GM21825 (cell line): Measurements from ENCODE around the gene TM4SF1.

Experiments
- ATAC-seq: cut with Tn5 transposase; IDR thresholded peaks from one replicate; pipeline ENCODE4 v1.9.1; 2021; ENCODE audit warnings: mild to moderate bottlenecking, moderate library complexity; ENCODE audit not compliant: unreplicated experiment

The TM4SF1 gene

GRCh38 chr3:149375501-149376196 lies 1.8 kb downstream of the TM4SF1 start:
- ATAC-seq: no peak

DNA sequence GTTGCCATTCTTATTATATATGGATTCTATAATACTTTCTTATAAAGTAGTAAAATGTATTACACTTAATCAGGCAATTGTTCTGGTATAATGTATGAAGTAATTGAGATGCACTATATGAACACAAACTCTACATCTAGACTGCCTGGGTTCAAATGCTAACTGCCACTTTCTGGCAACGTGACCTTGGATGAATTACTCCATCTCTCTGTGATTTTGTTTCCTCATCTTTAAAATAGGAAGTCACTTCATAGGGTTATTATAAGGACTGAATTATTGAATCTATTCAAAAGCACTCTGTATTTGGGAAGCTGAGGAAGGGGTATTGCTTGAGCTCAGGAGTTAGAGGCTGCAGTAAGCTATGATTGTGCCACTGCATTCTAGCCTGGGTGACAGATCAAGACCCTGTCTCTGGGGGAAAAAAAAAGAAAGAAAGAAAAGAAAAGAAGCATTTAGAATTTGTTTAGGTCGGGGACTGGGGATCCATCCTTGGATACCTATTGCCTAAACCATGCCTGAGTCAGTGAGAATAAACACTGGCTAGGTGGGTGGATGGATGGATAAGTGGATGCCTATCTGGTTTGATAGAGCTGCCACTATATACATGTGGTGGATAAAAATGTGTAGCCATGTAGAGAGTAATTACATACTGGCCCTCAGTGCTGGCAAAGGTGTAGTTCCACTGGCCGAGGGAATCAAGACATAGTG lies 2.5 kb downstream of the TM4SF1 start:
- ATAC-seq: no peak

GRCh38 chr3:149374391-149374790 lies 3.1 kb downstream of the TM4SF1 start:
- ATAC-seq: no peak

DNA sequence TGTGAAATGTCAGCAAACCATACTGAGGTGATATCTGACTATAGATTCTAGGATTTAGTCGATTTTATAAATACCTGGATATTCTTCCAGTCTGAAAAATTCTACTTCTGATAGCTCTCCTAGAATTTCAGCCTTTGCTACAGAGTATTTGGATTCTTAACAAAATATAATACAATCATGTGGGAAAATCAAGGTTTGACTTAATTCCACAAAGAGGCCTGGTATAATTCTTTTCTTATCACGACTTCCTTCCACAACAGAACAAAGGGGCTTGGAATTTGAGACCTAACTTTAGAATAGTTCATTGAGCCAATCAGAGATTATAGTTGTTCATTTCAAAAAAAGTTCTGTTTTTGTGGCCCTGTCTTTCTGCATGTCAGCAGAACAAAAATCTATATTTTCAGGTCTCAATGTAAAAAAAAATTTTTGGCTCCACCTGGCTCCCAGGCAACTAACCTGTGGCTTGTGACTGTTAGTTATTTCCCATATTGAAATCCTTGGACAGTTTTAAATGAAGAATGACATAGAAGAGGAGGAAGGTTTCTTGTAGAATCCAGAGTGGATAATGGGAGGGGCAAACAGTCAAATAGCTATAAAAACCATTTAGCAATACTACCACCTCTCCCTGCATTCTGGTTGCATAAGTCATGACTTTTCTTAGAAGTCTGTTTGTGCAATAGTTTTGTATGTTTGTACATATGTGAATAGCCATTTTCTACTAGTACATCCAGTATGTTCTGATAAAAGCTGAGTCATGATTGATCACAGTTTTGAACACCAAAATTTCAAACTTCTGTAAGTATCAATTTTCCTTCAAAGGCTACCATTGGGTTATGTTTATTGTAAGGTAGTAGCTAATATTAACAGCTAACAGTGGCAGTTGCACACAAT lies 4.0 kb downstream of the TM4SF1 start:
- ATAC-seq: no peak

GRCh38 chr3:149371723-149372114 lies 5.7 kb downstream of the TM4SF1 start:
- no peak for ATAC-seq

DNA sequence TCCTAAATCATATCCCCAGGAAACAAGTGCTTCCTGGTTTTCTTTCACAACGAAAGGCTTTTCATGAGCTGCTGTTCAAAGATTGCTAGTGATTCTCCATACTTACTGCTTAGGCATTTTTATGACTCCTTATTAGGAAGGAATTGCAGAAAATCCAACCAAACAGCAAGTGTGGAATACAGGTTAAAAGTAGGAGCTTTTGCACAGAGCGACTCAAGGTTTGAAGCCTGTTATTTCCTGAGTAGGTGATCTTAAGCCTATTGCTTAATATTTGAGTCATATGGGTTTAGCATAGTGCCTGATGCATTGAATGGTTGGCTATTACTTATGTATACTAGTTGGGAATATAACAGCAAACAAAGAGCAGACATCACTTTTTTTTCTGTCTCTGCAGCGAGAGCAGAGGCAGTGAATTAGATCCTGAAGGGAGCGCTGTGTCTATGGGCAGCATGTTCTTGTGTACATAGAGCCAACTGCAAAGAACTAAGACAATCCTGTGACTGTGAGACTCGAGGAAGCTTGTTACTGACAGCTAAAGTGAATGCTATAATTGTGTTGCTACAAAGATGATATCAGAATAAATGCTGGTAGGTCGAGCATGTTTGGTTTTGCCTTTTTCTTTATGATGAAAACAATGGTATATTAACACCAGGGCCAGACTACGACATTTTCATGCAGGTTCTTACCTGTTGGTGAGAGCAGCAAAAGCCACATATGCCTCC lies 6.3 kb downstream of the TM4SF1 start:
- ATAC-seq: no peak

DNA sequence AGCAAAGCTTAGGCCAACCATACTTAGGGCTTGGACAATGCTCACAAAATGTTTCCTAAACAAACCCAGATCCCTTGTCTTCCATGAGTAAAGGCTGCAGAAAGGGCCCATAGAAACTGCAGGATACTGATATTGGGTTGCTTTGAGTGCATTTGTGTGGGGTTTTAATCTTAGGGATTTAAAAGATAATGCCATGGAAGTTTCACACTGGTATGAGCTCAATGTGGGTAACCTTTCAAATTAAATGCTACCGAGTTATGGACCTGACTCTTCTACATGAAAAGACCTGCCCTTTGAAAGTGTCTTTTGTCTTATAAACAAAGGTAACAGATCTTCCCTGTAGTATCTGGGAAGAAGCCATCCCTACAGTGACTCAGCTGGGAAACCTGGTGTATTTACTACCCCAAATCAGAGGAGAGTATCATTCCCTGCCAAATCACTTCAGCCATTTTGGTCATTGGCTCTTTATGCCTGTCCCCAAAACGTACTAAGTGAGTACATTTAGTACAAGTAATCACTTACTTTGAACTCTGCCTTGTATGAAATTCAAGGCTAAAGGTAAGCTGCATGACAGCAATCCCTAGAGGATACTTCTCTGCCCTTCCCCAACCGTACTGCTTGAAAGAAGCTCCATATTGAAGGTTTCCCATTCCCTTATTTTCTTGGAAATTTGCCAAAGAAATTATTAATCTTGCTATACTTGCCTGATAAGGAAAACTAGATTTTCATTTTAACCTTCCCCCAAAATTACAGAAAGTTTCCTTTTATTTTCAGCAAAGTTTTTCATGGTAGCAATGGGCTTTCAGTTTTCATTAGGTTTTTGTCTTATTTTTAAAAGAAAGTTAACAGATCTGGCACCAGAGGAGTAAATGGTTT lies 7.2 kb downstream of the TM4SF1 start:
- ATAC-seq: no peak

DNA sequence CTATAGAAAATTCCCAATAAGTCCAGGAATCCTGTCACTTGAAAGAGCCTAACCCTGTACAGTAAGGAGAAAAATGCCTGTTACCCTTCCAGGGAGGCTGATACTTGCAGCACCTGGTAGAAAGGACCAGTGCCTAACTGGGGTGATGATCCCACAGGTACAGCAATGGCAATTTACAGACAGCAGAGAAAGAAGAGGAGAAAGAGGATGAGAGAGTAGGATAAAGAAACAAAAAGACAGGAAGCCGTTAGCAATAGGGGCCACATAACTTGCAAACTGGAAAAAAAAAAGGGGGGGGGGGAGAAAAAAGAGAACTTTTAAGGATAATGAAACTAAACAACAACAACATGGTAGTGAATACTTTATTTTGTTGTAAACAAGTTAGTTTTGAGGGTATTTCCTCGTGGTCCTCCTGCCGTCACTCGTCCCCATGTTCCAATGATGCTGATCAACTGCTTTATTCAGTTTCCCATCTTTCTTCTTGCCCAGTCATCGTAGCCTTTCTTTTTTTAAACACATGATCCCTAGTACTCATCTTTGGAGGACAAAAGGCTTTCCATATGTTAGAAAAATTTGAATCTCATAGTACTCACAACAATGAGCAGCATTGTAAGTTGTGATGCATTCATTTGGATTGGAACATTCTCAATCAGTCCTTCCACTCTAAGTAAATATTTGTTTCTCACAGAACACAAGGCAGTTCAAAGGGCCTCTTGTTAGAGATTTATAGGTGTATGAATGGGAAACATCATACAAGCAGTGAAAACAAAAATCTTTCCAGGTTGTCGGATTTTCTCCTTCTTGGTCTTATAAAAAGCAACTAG lies 8.6 kb downstream of the TM4SF1 start:
- no peak for ATAC-seq

- no peak for ATAC-seq
Measured at GRCh38 chr3:149368201-149368673, 9.2 kb downstream of the TM4SF1 start.

GRCh38 chr3:149366941-149367840 lies 10.3 kb downstream of the TM4SF1 start:
- no peak for ATAC-seq

DNA sequence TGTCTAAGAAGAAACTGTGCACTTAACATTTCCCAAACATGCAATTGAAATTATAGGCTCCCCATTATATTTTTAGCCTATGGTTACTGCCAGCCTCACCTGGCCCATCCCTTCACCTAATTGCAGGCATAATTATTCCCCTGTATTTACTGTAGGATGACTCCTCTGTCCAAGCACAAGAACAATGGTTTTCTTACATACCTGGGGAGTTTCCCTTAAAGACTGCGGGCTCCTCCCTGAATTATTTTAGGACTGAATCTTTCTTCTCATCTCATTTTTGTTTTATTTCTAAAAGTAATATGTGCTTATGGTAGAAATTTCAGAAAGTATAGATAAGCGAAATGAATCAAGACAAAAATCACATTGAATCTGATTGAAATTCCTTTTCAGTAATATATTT lies 11.4 kb downstream of the TM4SF1 start:
- no peak for ATAC-seq

DNA sequence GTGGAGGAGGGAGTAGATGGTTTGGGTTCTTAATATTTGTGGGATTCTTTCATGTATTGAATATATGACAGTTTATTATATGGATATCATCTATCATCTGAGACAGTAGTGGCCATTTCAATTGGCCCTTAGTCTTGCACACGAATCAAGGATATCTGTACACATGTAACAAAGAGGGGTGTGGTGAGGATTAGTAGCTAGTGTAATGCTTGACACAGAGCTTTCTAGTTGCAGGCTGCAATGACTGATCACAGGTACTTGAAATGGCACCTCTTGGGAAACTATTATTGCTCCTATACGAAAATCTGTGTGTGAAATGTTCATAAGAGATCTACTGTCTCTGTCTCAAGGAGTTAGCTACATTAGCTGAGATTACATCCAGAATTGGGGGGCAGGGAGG lies 12.8 kb downstream of the TM4SF1 start:
- ATAC-seq: no peak

GRCh38 chr3:149363053-149363452 lies 14.4 kb downstream of the TM4SF1 start:
- ATAC-seq: no peak

DNA sequence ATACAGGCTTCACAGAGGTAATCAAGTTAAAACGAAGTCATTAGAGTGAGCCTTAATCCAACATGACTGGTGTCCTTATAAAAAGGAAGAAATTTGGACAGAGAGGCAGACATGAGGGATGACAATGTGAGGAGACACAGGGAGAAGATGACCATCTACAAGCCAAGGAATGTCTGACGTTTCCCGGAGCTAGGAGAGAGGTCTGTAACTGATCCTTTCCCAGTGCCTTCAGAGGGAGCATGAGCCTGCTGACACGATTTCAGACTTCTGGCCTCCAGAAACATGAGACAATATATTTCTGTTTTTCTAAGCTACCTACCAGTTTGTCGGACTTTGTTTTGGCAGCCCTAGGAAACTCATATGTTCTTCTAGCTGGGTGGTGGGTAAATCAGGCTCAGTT lies 15.1 kb downstream of the TM4SF1 start:
- ATAC-seq: no peak

DNA sequence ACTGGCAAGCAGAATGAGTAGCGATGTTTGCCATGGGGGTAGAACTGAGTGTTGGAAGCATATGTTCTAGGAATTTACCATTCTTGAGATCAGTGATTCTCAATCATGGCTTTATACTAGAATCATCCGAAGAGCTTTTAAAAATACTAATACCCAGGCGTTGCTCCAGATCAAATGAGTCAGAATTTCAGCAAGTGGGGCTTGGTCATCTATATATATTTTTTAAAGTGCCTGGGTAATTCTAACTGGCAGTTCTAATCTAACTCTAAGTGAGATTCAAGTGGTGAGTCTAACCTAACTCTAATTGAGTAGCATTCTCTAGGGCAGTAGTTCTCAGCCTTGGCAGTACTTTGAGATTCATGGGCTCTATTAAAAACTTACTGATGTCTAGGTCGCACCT lies 20.8 kb downstream of the TM4SF1 start:
- no peak for ATAC-seq

- no peak for ATAC-seq
Measured at GRCh38 chr3:149356044-149356592, 21.3 kb downstream of the TM4SF1 start.

DNA sequence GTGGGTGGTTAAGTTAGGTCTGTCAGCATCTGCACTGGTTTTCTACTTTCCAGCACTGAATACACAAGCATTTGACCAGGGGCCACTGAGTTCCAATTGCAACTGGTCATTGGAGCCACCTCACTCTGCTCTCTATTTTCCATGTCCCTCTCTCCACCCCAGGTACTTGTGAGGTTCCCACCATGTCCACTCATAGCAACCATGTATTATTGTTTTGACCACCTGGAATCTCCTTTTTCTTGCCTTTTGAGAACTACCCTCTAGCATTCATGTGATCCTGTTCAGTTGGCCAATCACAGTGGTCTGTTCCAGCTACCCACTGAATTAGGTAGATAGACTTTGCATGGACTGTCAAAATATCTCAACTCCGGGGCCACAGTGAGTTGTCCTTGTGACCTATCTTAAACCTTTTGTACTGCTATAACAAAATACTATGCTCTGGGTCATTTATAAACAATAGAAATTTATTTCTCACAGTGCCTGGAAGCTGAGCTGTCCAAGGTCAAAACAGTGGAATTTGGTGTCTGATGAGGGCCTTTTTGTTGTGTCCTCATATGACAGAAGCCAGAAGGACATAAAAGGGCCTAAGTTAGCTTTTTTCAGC lies 23.8 kb downstream of the TM4SF1 start:
- no peak for ATAC-seq
